Hematopoietic multipotent progenitor cell treated with erythropoietin and hydrocortisone succinate and interleukin-3 and kit ligand, for 17 days (in vitro differentiated cells): ENCODE measurements around the gene CRYBA2.

ENCODE experiments used
- DNase-seq: peaks from one replicate; pipeline ENCODE4 v3.0.0-alpha.2; 2015; ENCODE audit warnings: low spot score

CRYBA2 gene

GRCh38 chr2:219023045-219023605 lies 29.9 kb upstream of the CRYBA2 start:
- no peak for DNase-seq

DNA sequence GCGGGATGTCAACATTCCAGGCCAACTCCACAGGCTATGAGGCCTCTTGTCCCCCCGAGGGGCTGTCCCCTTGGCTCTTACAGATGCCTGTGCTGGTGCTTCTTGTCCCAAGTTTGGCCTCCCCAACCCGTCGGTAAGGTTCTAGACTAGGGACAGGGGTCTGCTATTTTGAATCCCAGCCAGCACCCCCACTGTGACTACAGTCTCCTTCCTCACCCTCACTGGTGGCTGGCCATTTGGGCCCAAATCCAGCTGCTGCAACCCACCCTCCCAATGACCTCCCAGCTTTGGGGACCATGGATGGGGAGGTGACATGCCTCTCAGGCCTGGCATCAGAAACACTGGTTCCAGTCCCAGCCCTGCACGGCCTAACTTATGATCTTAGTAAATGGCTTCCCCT lies 29.4 kb upstream of the CRYBA2 start:
- no peak for DNase-seq

- DNase-seq, result no peak
Observed at GRCh38 chr2:219022041-219022440, 28.8 kb upstream of the CRYBA2 start.

- no peak for DNase-seq
Observed at GRCh38 chr2:219021591-219021990, 28.4 kb upstream of the CRYBA2 start.

- no peak for DNase-seq
Observed at GRCh38 chr2:219020604-219021365, 27.6 kb upstream of the CRYBA2 start.

GRCh38 chr2:219019436-219019835 lies 26.2 kb upstream of the CRYBA2 start:
- DNase-seq, result no peak

- DNase-seq, result no peak
Observed at GRCh38 chr2:219018726-219019125, 25.5 kb upstream of the CRYBA2 start.

DNA sequence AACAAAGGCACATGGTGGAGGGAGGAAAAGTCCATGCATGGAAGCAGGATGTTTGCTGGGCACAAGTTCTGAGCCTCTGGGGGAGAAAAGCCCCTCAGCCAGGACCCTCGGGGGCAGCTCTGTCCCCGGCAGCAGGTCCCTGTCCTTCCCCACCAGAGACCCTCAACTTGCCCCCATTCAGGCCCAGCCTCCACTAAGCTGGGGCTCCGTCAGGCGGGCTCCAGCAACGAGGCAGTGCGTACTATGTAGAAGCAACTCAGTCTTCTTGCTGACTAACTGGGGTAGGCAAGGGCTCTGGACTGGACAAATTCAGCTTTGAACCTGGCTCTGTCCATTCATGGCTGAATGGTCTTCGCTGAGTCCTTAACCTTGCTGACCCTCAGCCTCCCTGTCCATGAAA lies 25.1 kb upstream of the CRYBA2 start:
- DNase-seq, result no peak

- no peak for DNase-seq
Observed at GRCh38 chr2:219017201-219017931, 24.1 kb upstream of the CRYBA2 start.

DNA sequence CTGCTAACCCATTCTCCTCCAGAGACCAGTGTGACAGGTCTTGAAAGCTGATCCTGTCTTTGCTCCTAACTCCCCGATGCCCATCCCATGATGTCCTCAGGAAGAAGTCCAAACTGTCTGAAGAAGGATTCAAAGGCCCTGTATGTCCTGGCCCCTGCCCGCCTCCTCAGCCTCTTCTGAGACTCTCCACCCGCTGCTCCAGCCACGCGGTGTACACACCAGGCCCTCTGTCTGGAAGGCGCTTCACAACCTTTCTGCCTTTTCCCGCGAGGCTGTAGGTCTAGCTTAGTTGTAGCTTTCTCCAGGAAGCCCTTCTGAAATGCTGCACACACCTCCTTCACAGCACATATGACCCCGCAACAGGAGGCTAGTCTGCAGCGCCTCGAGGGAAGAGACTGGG lies 23.5 kb upstream of the CRYBA2 start:
- DNase-seq, result no peak

GRCh38 chr2:219010873-219011272 lies 17.7 kb upstream of the CRYBA2 start:
- DNase-seq, result no peak

- DNase-seq, result no peak
Observed at GRCh38 chr2:219010162-219010756, 17.0 kb upstream of the CRYBA2 start.

DNA sequence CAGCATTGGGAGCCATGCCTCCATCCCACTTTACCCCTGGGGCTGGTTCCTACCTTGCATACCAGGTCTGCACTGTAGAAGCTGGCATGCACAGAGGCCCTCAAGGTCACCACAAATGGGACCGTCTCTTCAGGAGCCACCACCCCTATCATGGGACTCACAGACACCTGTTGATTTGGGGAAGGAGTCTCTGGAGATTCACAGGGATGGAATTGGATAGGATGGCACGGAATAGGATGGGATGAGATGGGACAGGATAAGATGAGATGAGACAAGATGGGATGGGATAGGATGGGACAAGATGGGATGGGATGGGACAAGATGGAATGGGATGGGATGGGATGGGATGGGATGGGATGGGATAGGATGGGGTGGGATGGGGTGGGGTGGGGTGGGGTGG lies 16.1 kb upstream of the CRYBA2 start:
- DNase-seq, result no peak

GRCh38 chr2:219003979-219004378 lies 10.8 kb upstream of the CRYBA2 start:
- DNase-seq, result no peak

DNA sequence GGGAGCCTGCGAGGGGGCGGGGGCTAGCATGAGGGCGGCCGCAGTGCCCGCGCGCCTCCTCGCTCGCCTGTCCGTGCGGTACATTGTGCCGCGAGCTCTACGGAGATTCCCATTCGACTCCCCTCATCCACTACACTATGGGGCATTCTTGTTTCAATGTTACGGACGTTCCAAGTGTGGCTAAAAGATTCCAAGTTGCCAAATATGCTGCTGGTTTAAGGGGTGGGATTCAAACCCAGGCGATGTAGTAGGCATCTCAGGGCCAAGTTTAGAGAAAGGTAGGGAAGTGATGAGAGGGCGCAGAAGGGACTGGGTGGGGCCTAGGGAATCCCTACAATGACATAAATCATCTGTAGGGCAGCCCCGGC lies 10.0 kb upstream of the CRYBA2 start:
- DNase-seq, result no peak

- no peak for DNase-seq
Observed at GRCh38 chr2:219002395-219003266, 9.4 kb upstream of the CRYBA2 start.

DNA sequence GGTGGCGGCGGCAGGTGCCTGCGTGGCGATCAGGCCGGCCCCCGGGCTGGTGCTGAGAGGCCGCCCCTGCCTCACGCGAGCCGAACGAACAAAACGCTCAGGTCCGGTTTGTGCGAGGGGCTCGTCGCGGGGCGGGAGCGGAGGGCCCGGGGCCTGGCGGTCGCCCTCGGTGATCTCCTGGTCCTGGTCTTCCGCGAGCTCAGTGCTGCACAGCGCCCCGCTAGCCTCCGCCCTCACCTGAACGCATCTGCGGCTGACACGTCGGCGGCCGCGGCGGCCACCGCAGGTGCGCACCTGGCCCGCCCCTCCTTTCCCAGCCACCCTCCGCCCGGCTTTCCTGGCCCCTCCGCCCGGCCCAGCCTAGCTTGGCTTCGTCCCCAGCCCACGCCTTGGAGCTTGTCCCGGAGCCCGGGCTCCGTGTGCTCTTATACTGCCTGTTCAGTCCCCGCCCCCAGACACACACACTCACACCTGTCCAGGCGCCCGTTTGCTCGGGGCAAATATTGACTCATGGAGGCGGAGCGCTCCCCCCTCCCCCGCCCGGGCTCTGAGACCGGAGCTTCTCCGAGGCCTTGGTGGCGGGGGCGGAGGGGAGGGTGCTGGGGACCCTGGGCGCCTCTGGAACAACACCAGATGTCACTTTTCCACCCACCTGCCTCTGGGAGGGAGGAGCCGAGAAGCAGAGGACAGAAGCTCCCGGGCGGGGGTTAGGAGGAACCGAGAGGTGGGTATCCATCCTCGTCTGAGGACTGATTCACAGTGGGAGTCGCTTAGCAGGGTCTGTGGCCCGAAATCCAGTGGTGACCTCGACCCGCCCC lies 8.6 kb upstream of the CRYBA2 start:
- DNase-seq, result no peak

DNA sequence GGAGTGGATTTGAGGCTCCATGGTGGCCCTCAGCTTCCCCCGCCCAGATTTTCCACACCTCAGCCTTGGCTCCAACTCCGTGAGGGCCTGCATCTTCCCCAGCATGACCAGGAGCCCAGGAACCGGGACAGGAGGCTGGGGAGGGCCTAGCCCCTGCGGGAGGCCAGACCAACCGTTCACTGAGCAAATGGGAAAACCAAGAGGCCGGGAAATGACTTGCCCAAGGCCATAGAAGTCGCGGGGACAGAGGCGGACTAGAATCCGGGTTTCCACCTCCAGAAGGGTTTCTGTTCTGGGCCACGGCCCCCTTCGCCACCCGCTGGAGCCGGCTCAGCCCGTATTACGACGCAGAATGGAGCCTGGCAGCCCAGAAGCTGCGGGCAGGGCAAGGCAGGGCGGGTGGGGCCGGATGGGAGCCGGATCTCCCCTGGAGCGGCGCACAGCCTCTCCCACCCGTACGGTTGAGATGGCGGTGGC lies 7.9 kb upstream of the CRYBA2 start:
- no peak for DNase-seq

DNA sequence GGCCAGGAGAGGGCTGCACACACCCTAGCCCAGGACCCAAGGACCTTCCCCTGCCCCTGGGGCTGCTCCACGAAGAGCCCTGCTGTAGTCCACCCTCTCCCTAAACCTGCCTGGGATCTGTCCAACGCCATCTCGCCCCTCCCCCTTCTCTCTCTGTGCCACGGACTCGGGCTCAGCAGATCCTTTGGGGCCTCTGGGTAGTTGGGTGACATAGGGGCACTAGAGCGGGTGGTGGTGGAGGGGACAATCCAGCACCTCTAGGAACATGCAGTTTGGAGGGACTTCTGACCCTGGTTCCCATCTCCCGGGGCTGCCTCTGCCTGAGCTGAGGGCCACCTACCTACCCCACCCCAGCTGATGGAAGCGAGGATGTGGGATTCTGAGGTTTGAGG lies 7.3 kb upstream of the CRYBA2 start:
- no peak for DNase-seq

- DNase-seq, result no peak
Observed at GRCh38 chr2:218999881-219000568, 6.8 kb upstream of the CRYBA2 start.
